ENCODE measurements around the gene TNRC6C.
"Not testable (repeated sequence)": the region's sequence is repeated elsewhere in the genome, so short reads cannot be mapped to it uniquely, and the experiment has no call there.

TNRC6C gene

DNA sequence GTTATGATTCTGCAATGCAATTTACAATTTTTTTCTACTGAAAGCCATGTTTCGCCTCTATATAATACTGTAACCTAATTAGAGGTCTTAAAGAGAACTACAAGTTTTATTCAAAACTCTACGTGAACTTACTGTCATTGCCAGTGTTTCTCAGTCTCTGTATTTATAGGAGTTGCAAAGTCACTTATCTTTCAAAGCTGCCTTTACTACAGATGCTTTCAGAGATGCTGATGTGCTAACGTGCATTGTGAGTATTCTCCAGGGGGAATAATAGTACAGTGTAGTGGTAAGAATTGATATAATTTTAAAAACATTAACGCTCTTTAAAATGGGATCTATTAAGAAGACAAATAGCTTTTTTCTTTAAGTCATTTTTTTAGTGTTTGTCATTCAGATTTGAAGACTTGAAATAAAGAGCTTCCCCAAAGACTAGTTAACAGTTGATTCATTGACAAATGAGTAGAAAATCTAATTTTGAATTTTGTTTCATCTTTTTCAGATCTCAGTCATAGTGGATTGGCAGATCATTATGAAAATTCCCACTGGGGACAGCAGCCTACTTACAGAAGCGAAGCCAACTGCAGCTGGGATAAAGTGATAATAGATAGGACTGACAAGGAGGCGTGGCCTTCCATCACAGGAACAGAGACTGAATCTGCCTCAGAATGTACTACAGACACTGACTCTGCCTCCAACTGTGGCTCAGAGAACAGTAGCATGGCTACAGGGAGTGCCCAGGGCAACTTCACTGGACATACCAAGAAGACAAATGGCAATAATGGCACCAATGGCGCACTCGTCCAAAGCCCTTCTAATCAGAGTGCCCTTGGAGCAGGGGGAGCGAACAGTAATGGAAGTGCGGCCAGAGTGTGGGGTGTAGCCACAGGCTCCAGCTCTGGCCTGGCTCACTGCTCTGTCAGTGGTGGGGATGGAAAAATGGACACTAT lies 90.1 kb downstream of the TNRC6C start:
- DNase-seq: no peak

GRCh38 chr17:78049609-78050008 lies 91.1 kb downstream of the TNRC6C start:
- DNase-seq: no peak

GRCh38 chr17:78051186-78051972 lies 92.9 kb downstream of the TNRC6C start:
- no peak for DNase-seq

- DNase-seq: no peak
These were observed 95.4 kb downstream of the TNRC6C start for GRCh38 chr17:78053777-78054468.

GRCh38 chr17:78057113-78057740 lies 98.7 kb downstream of the TNRC6C start:
- no peak for DNase-seq

- DNase-seq: no peak
These were observed 99.5 kb downstream of the TNRC6C start for GRCh38 chr17:78058001-78058400.

DNA sequence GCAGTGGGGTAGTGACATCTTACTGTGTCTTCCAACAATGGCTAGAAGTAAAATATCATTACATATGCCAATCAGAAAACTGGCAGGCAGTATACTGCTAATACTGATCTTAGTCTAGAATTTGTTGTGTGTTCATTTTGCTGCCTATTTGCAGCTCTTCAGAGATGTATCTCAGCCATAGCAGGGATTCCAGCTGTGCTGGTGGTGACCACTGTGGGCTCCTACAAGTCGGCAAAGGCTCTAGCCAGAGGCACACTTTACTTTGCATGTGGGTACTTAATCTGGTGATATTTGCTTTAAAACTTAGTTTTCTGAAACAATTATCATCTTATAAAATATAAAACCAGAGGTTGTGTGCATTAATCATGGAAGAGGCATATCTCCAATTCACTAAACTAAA lies 100.1 kb downstream of the TNRC6C start:
- no peak for DNase-seq

- DNase-seq: no peak
These were observed 104.1 kb downstream of the TNRC6C start for GRCh38 chr17:78062596-78062995.

- no peak for DNase-seq
These were observed 105.0 kb downstream of the TNRC6C start for GRCh38 chr17:78063489-78063888.

GRCh38 chr17:78064708-78065107 lies 106.2 kb downstream of the TNRC6C start:
- DNase-seq: no peak

DNA sequence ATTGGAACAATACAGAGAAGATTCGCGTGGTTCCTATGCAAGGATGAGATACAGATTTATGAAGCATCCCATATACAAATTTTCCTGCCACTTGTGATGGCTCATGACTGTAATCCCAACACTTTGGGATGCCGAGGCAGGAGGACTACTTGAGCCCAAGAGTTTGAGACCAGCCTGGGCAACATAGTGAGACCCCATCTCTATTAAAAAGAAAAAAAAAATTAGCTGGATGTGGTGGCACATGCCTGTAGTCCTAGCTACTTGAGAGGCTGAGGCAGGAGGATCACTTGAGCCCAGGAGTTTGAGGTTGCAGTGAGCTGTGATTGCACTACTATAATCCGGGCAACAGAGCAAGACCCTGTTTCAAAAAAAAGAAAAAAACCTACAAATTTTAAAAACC lies 108.5 kb downstream of the TNRC6C start:
- not testable (repeated sequence) for DNase-seq

DNA sequence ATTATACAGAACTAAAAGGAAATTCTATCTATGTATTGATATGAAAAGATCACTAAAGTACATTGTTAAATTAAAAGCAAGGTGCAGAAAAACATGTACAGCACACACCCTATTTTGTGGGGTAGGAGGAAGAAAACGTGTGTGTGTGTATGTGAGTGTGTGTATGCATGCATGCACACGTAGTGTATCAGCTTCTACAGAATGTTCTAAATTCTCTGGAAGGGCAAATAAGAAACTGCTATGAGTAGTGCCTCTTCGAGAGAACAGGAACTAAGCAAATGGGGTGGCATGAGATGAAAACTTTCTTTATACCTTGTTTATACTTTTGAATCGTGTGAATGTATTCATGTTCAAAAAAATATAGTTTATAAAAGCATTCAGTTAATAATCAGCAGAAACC lies 111.2 kb downstream of the TNRC6C start:
- DNase-seq: no peak

DNA sequence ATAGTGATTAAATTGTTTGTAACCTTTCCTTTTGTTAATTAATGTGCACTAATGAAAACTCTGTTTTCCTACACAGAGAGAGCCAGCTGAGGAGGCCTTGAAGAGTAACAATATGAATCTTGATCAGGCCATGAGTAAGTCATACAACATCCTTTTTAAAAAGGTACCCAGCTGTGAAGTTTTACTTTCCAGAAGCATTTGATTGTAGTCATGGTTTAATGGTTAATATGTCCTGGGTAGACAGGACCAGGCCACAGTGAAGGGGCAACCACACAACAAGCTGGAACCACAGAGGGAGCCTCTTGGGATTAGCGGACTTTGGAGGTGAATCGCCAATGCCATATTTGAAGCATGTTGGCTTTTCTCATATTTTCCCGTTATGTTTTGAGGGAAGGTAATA lies 114.5 kb downstream of the TNRC6C start:
- DNase-seq: no peak

- no peak for DNase-seq
These were observed 116.5 kb downstream of the TNRC6C start for GRCh38 chr17:78075011-78075410.

DNA sequence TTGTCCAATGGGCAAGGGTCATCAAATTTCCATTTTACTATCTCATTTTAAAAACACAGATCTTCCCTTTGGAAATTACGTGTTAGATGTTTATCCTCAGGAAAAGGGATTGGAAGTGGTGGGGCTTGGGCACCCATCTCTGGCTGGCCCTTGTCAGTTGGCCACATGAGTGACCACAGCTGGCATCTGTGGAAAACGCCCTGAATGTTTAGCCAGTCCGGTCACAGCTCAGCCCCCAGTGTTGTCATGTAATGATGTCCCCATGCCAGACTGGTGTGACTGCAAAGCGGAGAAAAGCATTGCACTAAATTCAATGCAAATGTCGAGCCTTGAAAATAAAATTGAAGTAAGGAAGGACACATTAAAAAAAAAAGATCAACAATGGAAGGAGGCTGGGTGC lies 117.0 kb downstream of the TNRC6C start:
- no peak for DNase-seq

DNA sequence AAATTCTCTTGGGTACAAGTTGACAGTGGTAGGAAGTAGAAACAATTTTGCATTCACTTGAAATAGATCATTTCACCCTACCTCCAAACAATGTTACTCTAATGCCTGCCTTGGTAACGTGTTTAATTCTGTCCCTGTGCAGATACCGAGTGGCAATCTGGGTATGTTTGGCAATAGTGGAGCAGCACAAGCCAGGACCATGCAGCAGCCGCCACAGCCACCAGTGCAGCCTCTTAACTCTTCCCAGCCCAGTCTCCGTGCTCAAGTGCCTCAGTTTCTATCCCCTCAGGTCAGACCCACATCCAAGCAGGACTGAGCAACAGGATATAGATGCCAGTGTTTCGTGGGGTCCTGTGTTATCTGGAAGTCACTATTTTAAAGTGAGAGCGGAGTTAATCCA lies 120.8 kb downstream of the TNRC6C start:
- DNase-seq: no peak

DNA sequence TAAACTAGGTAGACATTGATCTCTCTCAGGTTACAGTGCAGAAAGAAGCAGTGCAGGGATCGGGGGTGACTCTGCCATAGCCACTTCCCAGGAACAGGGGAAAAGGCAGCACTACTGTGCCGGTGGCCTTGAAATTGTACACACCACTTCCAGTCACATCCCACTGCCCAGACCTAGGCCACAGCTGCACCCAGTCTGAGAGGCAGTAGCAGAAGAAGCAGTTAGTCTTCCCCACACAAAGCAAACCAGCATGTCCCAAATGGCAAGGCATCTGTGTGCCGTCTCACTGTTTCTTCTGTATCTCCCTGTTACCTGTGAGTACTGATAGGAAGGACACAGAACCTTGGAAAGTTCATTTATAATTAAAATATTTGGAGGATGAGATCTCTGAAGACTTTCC lies 123.0 kb downstream of the TNRC6C start:
- no peak for DNase-seq

DNA sequence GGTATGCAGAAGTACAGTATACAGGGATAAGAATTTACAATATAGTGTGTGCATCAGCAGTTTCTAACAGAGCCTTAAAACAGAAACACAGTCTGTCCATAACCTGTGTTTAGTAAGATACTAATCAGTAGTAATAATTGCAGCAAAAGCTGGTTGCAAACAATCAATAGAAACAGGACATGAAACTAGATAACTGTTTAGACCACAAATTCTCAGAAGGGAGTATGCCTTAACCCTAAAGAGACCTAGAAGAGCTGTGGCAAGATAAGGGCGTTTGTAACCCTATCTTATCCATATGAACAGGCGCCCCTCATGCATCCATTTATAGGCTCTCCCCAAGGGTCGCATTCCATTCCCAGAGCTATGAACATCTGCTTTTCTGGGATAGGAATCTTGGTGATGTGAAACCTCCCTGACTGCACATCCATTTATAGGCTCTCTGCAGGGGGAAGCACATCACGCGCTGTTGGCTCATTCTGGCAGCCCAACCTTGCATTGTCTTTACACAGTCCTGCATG lies 123.9 kb downstream of the TNRC6C start:
- DNase-seq: not testable (repeated sequence)

DNA sequence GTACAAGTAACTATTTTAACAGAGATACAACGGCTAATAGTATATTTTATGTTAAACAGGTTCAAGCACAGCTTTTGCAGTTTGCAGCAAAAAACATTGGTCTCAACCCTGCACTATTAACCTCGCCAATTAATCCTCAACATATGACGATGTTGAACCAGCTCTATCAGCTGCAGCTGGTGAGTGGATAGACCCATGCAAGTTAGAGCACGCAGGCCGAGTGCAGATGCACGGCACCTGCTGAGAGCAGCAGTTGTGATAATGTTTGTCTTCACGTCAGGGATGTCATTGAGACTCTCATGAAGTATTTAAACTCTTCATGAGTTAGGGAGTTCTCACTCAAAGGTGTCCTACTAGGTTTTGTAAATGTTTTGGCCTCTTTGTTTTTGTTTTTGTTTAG lies 124.5 kb downstream of the TNRC6C start:
- DNase-seq: no peak

GRCh38 chr17:78086740-78087139 lies 128.2 kb downstream of the TNRC6C start:
- no peak for DNase-seq

- DNase-seq: no peak
These were observed 130.0 kb downstream of the TNRC6C start for GRCh38 chr17:78088529-78088928.

DNA sequence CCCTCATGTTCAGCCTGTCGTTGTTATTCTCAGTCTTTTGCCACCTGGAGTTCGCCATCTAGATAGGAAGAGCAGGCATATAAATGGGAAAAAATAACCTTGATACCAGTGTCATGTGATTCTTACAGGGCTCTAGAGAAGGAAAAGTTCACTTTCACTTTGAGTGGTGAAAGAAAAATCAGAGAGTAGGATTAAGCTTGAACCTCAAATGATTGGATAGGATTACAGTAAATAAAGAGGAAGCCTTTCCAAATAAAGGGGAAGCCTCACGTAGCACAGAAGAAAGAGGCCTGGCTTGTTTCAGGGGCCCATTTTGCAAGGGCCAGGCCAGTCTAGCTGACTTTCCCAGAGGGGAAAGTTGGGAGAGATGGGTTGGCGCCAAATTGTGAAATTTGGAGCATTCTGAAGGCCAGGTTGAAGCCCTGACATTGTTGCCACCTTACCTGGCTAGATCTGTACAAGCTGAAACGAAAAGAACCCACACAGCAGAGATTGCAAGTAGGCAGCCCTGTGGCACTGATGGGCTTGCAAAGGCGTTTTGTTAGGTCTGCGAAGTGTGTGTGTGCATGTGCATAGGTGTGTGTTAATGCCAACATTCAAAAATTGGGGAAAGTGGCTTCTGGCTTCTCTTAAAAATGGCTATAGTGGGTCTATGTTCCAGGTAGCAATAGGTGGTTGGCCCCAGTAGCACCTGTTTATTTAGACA lies 131.2 kb downstream of the TNRC6C start:
- no peak for DNase-seq

Data from activated CD4-positive, CD25-positive, alpha-beta regulatory T cell (primary cell).